ENCODE measurements around the gene SH3D19.

DNA sequence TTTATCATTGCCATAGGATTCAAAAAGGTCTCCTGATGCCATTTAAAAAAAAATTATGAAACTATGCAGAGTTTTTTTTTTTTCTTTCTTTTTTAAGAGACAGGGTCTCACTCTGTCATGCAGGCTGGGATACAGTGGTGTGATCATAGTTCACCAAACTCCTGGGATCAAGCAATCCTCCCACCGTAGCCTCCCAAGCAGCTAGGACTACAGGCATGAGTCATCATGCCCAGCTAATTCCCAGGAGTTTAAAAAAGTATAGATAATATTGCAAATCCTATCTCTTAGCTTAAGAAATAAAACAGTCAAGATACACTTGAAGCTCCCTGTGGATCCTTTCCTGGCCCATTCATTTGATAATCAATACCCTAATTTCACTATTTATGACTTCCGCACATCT is 107.1 kb downstream of the SH3D19 start:
- TF ChIP-seq, protein P1, sequence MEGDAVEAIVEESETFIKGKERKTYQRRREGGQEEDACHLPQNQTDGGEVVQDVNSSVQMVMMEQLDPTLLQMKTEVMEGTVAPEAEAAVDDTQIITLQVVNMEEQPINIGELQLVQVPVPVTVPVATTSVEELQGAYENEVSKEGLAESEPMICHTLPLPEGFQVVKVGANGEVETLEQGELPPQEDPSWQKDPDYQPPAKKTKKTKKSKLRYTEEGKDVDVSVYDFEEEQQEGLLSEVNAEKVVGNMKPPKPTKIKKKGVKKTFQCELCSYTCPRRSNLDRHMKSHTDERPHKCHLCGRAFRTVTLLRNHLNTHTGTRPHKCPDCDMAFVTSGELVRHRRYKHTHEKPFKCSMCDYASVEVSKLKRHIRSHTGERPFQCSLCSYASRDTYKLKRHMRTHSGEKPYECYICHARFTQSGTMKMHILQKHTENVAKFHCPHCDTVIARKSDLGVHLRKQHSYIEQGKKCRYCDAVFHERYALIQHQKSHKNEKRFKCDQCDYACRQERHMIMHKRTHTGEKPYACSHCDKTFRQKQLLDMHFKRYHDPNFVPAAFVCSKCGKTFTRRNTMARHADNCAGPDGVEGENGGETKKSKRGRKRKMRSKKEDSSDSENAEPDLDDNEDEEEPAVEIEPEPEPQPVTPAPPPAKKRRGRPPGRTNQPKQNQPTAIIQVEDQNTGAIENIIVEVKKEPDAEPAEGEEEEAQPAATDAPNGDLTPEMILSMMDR (IDR thresholded peaks at IDR 0.05) = no peak
- TF ChIP-seq POLR2A (IDR thresholded peaks at IDR 0.05) (no peak), EP300 (IDR thresholded peaks at IDR 0.05) (no peak)
